HepG2 (cell line): ENCODE measurements around the gene TMEM141. TPM values are rescaled to one million over a fixed set of nuclear protein-coding genes. Genes with fewer than 3 reads are reported as not detected.

Source experiments
- DDIT3 ChIP-seq: sonication (generic); formaldehyde crosslinking; IDR thresholded peaks from 2 replicates; pipeline ENCODE4 v1.4.0; 2020; ENCODE audit warnings: mild to moderate bottlenecking, missing genetic modification reagents
- DZIP1 ChIP-seq: sonication (generic); formaldehyde crosslinking; IDR thresholded peaks from 2 replicates; pipeline ENCODE4 v1.5.0; 2020; ENCODE audit warnings: mild to moderate bottlenecking, missing genetic modification reagents
- ELF3 ChIP-seq: IDR thresholded peaks from 2 replicates; pipeline ENCODE4 v1.6.1; 2016; ENCODE audit warnings: missing genetic modification reagents, missing compliant biosample characterization
- ESRRA ChIP-seq: sonication (generic); formaldehyde crosslinking; IDR thresholded peaks from 2 replicates; pipeline ENCODE4 v1.5.1; 2020; ENCODE audit warnings: mild to moderate bottlenecking, low read depth, missing genetic modification reagents
- ETV5 ChIP-seq: IDR thresholded peaks from 2 replicates; pipeline ENCODE4 v1.6.1; 2018; ENCODE audit warnings: missing biosample characterization, missing genetic modification reagents, inconsistent platforms, borderline replicate concordance
- GMEB1 ChIP-seq: sonication (generic); formaldehyde crosslinking; IDR thresholded peaks from 2 replicates; pipeline ENCODE4 v1.5.1; 2020; ENCODE audit warnings: missing genetic modification reagents, mild to moderate bottlenecking, borderline replicate concordance
- GTF3A ChIP-seq: sonication (generic); formaldehyde crosslinking; conservative IDR thresholded peaks from 2 replicates; pipeline ENCODE4 v1.4.0; 2020; ENCODE audit warnings: mild to moderate bottlenecking, missing genetic modification reagents
- HCFC1 ChIP-seq: fragments of 150-350 bp; IDR thresholded peaks from 2 replicates; pipeline ENCODE4 v1.6.1; 2014; ENCODE audit warnings: low read depth, low read length
- HMG20A ChIP-seq: IDR thresholded peaks from 2 replicates; pipeline ENCODE4 v1.6.1; 2016; ENCODE audit warnings: borderline replicate concordance
- ISL2 ChIP-seq: sonication (generic); formaldehyde crosslinking; IDR thresholded peaks from 2 replicates; pipeline ENCODE4 v1.5.0; 2020; ENCODE audit warnings: missing genetic modification reagents
- LBX2 ChIP-seq: sonication (generic); formaldehyde crosslinking; IDR thresholded peaks from 2 replicates; pipeline ENCODE4 v1.5.0; 2020; ENCODE audit warnings: missing genetic modification reagents, mild to moderate bottlenecking, borderline replicate concordance
- POLR2A ChIP-seq, 2 experiments: IDR thresholded peaks; 2 replicates each; pipeline ENCODE4 v1.6.1; 2011; ENCODE audit warnings: low read depth in 2 of 2, low read length in 2 of 2, mild to moderate bottlenecking in 1 of 2, moderate library complexity in 1 of 2; ENCODE audit not compliant: insufficient read depth in 1 of 2
- RNF219 ChIP-seq: sonication (generic); formaldehyde crosslinking; IDR thresholded peaks from 2 replicates; pipeline ENCODE4 v1.5.0; 2020; ENCODE audit warnings: mild to moderate bottlenecking, missing genetic modification reagents
- SNAI1 ChIP-seq: sonication (generic); formaldehyde crosslinking; IDR thresholded peaks from 2 replicates; pipeline ENCODE4 v1.5.0; 2020; ENCODE audit warnings: mild to moderate bottlenecking, missing genetic modification reagents, borderline replicate concordance
- ZBTB42 ChIP-seq: sonication (generic); formaldehyde crosslinking; IDR thresholded peaks from 2 replicates; pipeline ENCODE4 v1.5.0; 2020; ENCODE audit warnings: mild to moderate bottlenecking, missing genetic modification reagents
- ZNF549 ChIP-seq: sonication (generic); formaldehyde crosslinking; IDR thresholded peaks from 2 replicates; pipeline ENCODE4 v1.5.0; 2020; ENCODE audit warnings: missing genetic modification reagents
- ZNF570 ChIP-seq: sonication (generic); formaldehyde crosslinking; IDR thresholded peaks from 2 replicates; pipeline ENCODE4 v1.4.0; 2020; ENCODE audit warnings: mild to moderate bottlenecking, missing genetic modification reagents, borderline replicate concordance
- ZNF597 ChIP-seq: sonication (generic); formaldehyde crosslinking; IDR thresholded peaks from 2 replicates; pipeline ENCODE4 v1.5.0; 2020; ENCODE audit warnings: missing genetic modification reagents
- ZNF713 ChIP-seq: sonication (generic); formaldehyde crosslinking; IDR thresholded peaks from 2 replicates; pipeline ENCODE4 v1.4.0; 2020; ENCODE audit warnings: mild to moderate bottlenecking, missing genetic modification reagents
- polyA plus RNA-seq, 8 experiments: library from polyadenylated mRNA; depleted of rRNA in 3 of 8; stranded (reverse) in 7 of 8; unstranded in 1 of 8; fragments of >200 nt; fragmentation: Illumina TruSeq in 4 of 8; extraction: Trizol in 4 of 8; gene quantifications; 2 replicates each; pipeline versions ENCODE4 v1.2.1 to v1.2.3, GENCODE V29; 2011 to 2016; ENCODE audit warnings: low read depth in 4 of 8, missing spikeins in 1 of 8, mixed read lengths in 1 of 8; ENCODE audit not compliant: insufficient read depth in 1 of 8
- total RNA-seq, 5 experiments: library from RNA; depleted of rRNA; stranded (reverse); fragments of >200 nt; fragmentation: Illumina TruSeq; extraction: Trizol; gene quantifications; 2 replicates each; pipeline ENCODE4 v1.2.3, GENCODE V29; 2016; ENCODE audit warnings: low read depth in 1 of 5
- TF ChIP-seq, protein P1 (sequence below): IDR thresholded peaks from 2 replicates; pipeline ENCODE4 v1.6.1; 2016; ENCODE audit warnings: low read depth, control low read depth

TMEM141 gene
- total and polyA plus RNA-seq, 2 of the 13 experiments (the other 11 are each of a cell fraction or from before 2014, with no cell fraction given): 81.0 to 202 TPM

DNA sequence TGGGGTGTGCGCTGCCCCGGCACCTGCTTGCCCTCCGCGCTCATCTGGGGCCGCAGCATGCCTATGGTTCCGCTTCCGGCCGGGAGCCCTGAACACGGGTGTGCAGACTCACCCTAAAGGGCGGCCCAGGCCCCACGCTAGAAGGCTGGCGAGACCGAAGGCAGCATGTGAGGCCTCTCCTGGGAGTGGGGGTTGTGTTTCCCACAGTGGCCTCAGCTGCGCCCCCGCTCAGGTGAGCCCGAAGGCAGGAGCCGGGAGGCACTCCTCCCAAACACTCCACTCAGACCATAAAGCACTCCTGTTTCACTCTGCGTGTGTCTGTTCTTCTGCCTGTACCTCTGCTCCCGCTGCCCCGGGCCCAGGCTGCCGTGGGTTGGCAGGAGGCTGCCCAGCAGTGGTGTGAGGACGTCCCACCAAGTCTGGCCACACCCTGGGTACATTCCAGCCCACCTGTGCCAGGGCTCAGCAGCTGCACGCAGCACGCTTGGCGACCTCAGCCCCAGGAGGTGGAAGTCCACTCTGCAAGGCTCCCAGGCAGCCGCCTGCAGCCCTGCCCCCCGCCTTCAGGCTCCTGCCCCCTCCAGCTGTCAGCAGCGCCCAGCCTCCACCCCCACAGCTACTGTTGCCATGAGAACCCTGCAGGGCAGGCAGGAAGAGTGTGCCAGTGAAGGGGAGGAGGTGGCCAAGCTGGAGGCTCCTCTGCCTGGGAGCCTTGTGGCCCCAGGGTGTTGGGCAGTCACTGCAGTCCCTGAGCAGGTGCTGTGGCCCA is 49.9 kb downstream of the TMEM141 start (continued):
- TF ChIP-seq ETV5 (CRISPR knock-in tag) (no peak), ELF3 (no peak), DDIT3 (CRISPR knock-in tag) (no peak), DZIP1 (CRISPR knock-in tag) (no peak), ESRRA (CRISPR knock-in tag) (peak; percentile 73), GTF3A (0 out of 2 replicates have a peak, but pooled peaks have one; percentile 36), ZNF597 (CRISPR knock-in tag) (no peak), ZNF713 (CRISPR knock-in tag) (no peak), ZNF570 (CRISPR knock-in tag) (no peak), ZNF549 (CRISPR knock-in tag) (no peak), POLR2A (IDR thresholded peaks at IDR 0.05; ENCODE audit: insufficient read depth in 1 of 2, low read depth in 2 of 2, low read length in 2 of 2) (no peak), LBX2 (no peak), HMG20A (no peak), RNF219 (no peak), ZBTB42 (CRISPR knock-in tag) (0 out of 2 replicates have a peak, but pooled peaks have one; percentile 34), ISL2 (CRISPR knock-in tag) (no peak; the same call in 1 of the 2 replicates), SNAI1 (CRISPR knock-in tag) (no peak), HCFC1 (no peak), GMEB1 (no peak; the same call in 1 of the 2 replicates)
- TF ChIP-seq, protein P1, sequence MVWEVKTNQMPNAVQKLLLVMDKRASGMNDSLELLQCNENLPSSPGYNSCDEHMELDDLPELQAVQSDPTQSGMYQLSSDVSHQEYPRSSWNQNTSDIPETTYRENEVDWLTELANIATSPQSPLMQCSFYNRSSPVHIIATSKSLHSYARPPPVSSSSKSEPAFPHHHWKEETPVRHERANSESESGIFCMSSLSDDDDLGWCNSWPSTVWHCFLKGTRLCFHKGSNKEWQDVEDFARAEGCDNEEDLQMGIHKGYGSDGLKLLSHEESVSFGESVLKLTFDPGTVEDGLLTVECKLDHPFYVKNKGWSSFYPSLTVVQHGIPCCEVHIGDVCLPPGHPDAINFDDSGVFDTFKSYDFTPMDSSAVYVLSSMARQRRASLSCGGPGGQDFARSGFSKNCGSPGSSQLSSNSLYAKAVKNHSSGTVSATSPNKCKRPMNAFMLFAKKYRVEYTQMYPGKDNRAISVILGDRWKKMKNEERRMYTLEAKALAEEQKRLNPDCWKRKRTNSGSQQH (CRISPR knock-in tag): no peak
